Measurements from ENCODE around the gene MT3.
A peak's percentile ranks its signal among the peaks of the same experiment; 100 is the strongest.
"Not testable (repeated sequence)": the region's sequence is repeated elsewhere in the genome, so short reads cannot be mapped to it uniquely, and the experiment has no call there.

Gene MT3

GRCh38 chr16:56580391-56581048 lies 8.8 kb upstream of the MT3 start:
- no peak for DNase-seq

- not testable (repeated sequence) for DNase-seq
These were observed 6.4 kb upstream of the MT3 start for GRCh38 chr16:56582911-56583310.

- DNase-seq, result no peak
These were observed 5.8 kb upstream of the MT3 start for GRCh38 chr16:56583351-56584168.

GRCh38 chr16:56584276-56584675 lies 5.1 kb upstream of the MT3 start:
- DNase-seq, result no peak

GRCh38 chr16:56588781-56589140 lies 567 bp upstream of the MT3 start:
- DNase-seq, result no peak

GRCh38 chr16:56591377-56592060 lies 2.2 kb downstream of the MT3 start:
- DNase-seq, result no peak

GRCh38 chr16:56593573-56594291 lies 4.4 kb downstream of the MT3 start:
- DNase-seq, result no peak

- no peak for DNase-seq
These were observed 4.9 kb downstream of the MT3 start for GRCh38 chr16:56594292-56594619.

GRCh38 chr16:56600398-56600999 lies 11.2 kb downstream of the MT3 start:
- peak in 1 of 2 donors; percentile 24 for DNase-seq

GRCh38 chr16:56601325-56601724 lies 12.0 kb downstream of the MT3 start:
- DNase-seq, result no peak

- DNase-seq, result no peak
These were observed 14.3 kb downstream of the MT3 start for GRCh38 chr16:56603589-56603988.

- DNase-seq, result no peak
These were observed 15.6 kb downstream of the MT3 start for GRCh38 chr16:56604966-56605365.

GRCh38 chr16:56605475-56605874 lies 16.1 kb downstream of the MT3 start:
- DNase-seq, result no peak

GRCh38 chr16:56606071-56606475 lies 16.7 kb downstream of the MT3 start:
- DNase-seq, result no peak

GRCh38 chr16:56606476-56607108 lies 17.3 kb downstream of the MT3 start:
- DNase-seq, result no peak

GRCh38 chr16:56607109-56607618 lies 17.8 kb downstream of the MT3 start:
- DNase-seq, result no peak

GRCh38 chr16:56607675-56608042 lies 18.3 kb downstream of the MT3 start:
- DNase-seq, result no peak

GRCh38 chr16:56608043-56608875 lies 18.9 kb downstream of the MT3 start, which contains the start of gene MT2A:
MT2A (plus strand) TSS chr16:56608584; CDS start chr16:56608656, 72 bp downstream.
- DNase-seq, result peak; percentile 44 to 91

- DNase-seq, result no peak
These were observed 19.6 kb downstream of the MT3 start for GRCh38 chr16:56608876-56609462.

GRCh38 chr16:56609463-56609921 lies 20.2 kb downstream of the MT3 start:
- peak; percentile 22 to 94 for DNase-seq
